ENCODE results near the gene B9D2.

The B9D2 gene

DNA sequence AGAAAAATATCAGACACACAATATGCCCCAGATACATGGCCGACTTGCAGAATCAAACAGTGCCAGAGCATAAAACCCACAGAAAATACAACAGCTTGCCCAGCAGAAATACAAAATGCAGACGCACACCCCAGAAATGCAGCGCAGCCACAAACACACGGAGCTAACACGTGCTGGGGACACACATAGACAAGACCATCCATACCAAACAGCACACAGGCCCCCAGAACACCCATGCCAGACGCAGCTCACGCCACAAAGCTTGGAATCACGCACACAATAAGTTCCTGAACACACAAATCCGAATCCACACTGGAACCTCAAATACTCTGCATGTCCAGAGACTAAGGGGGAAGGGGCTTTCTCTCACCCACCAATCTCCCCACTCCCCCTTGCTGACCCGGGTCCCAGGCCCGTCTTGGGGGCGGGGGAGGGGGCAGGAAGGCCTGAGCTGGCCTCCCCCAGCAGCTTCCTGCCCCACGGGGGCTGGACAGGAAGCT is 36.8 kb downstream of the B9D2 start:
- no peak for DNase-seq

DNA sequence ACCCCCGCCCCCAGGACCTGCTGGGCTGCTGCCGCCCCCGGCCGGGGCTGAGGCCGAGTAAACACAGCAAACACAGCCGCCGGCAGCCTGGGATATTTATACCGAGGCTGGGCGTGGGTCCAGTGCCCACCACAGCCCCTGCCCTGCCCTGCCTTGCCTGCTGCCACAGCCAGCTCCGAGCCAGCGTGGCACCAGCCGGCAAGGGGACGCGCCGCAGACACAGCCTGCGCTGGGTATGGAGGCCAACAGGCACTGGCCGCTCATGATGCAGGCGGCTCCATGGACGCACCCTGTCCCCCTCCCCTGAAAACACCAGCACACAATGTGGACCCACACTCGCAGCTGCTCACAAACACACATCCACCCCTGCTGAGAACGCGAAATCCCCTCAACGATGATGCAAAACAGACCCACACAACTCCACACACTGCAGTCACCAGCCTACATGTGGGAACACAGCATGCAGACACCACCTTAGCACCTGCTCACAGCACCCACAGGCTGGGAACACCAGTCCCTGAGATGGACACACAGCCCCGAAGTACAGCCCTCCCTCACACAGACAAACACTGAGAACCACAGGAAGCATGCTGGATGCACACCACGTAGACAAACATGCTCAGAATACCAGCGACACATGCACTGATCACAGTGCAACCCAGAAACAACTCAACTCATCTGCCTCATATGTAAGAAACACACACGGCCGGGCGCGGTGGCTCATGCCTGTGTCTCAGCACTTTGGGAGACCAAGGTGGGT is 37.8 kb downstream of the B9D2 start:
- DNase-seq = no peak

DNA sequence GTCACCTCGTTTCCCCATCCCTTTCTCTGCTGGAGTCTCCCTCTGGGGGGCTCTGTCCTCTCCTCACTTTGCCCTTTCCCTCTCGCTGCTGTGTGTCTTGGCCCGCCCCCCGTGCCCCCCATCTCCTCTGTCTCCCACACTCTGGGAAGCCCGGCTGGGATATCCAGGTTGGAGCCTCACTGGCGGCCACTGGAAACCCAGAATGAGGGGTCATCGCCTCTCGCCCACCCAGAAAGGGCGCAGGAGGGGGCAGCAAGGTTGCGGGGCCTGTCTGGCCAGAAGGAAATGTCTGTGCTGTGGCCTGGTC is 38.4 kb downstream of the B9D2 start:
- no peak for DNase-seq

DNA sequence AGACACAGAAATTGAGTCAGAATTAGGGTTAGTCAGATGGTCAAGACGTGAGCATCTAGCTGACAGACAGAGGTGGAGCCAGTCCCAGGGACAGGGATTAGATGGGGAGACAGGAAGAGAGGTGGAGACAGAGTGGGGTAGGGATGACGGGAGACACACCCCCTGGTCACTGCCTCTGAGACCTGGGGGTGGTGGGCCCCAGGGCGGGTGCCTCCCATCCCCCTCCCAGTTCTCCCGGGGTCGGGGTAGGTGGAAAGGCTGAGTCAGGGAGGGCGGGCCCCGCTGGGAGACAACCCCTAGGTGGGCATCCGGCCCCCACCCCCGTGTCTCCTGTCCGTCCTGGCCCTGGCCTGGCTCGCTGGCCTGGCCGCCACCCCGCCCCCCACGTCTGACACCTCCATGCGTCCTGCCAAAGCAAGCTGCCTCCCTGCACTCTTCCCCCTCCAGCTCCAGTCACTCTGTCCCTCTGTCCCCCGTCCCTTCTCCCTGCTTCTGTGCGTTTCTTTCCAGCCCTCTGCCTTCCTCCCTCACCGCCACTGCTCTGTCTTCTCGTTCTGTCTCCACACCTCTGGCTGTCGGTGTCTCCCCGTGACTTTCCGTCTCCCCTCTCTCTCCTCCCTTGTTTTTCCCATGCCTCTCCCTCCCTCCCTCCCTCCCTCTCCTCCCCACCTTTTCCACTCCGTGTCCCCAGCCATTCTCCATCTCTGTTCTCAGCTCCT is 38.9 kb downstream of the B9D2 start:
- DNase-seq = no peak

DNA sequence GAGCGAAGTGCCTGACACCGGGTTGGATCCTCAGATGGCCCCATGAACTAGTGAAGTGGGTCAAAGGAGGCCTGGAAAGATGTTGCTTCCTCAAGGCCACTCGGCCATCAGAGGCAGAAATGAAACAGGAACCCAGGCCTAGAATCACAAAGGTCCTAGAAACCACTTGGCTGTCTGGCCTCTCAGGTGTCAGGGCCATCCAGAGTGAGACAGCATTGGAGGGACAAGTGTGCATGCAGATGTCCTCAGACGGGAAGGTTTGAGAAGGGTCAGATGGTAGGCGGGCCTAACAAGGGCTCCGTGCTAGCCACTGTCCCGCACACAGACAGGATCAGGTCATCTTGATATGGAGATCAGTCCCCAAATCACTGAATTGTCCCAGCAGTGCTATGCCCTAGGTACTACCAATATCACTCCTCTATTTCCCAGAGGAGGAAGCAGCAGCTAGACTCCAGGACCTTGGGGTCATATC is 39.7 kb downstream of the B9D2 start:
- no peak for DNase-seq

DNA sequence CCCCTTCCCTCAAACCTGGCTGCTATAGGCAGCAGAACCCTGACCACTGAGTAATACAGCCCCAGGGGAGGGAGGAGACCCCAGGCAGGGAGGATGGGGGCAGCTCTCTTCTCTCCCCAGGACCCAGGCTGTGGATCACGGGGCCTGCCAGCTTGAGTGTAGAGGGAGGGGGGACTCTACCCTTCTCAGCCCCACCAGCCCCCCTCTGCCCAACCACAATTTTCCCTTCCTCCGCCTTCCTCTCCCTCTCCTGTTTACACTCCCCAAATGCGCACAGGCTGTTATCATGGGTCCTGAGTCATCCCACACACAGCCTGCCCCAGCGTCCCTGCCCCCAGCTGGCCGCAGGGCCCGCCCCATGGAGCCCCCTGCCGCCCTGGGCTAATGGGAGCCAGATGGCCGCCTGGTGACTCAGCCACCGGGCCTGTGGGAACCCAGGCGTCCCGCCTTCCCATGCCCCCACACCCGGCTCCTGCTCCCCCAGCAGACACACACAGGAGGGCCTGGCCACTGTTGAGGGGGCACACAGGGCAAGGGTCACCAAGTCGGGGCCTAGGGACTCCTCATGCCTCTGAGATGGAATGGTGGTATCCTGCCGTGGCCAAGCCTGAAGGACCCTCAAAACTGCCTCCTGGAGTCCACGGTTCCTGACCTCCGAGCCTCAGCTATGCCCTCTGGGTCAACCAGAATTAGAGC is 40.4 kb downstream of the B9D2 start:
- DNase-seq = no peak

DNA sequence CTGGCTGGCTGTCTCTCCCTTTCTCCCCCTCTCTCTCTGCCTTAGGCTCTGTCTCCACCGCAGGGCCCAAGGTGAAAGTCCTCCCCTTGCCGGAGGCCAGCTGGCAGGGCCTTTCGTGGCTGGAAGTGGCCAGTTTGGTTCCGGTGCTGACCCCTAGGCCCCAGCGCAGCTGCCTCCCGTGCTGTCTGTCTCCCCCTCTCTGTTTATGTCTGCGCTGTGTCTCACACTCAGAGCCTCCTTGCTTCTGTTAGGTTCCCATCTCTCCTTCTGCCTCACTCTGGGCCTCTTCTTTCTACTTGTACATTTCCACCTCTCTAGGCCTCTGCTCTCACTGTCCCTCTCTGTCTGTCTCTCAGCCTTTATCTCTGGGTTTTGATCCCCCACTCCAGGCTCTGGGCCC is 40.9 kb downstream of the B9D2 start:
- no peak for DNase-seq

DNA sequence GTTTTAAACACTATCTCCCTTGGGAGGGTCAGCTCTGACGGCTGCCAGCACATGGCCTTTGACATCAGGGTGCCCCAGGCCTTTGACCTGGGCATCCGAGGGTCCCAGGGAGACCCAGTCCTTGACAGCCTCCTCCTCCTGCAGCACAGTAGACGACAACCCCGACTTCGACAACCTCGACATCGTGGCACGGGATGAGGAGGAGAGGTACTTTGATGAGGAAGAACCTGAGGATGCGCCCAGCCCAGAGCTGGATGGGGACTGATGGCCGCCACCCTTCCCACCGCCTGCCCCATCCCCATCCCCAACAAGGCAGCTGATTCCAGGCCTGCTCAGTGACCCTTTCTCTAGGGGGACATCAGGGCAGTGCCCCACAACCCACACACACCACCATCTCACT is 41.5 kb downstream of the B9D2 start:
- DNase-seq = no peak

DNA sequence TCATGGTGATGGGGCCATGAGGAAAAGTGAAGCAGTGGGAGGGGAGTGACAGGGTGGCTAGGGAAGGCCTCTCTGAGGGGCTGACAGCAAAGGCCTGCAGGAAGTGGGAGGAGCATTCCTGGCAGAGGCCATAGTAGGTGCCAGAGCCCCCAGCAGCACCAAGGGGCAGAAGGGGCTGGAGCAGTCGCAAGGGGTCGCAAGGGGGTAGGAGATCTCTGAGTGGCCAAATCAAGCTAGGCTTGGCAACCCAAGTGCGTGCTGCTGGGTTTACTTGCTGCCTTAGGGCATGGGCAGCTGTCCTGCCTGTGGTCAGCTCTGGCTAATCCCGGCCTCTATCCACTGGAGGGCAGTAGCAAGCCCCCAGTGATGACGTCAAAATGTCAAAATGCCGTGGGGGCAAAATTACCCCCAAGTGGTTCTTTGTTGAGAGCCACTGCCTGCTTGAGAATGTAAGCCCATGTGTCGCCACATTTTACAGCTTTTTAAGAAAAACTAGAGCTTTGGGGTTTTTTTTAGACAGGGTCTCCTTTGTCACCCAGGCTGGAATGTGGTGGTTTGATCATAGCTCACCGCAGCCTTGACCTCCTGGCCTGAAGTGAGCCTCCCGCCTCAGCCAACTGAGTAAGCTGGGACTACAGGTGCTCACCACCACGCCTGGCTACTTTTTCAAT is 42.2 kb downstream of the B9D2 start:
- DNase-seq = no peak

DNA sequence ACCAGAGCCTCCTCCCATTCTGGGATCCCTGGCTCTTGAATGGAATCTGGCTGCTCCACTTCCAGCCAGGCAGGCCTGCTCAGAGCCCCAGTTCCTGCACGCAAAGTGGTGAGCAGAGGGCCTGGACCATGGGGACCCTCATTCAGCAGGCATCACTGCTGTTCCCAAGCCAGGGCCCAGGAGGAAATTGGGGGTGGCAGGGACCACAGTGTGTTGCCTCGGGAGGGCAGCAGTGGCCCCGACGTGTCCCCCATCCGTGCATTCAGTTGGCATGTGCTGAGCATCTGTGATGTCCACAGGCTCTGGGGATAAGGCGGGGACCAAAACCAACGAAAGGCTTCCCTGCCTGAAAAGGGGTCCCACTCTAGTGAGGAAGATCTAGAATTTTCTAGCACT is 42.7 kb downstream of the B9D2 start:
- no peak for DNase-seq

DNA sequence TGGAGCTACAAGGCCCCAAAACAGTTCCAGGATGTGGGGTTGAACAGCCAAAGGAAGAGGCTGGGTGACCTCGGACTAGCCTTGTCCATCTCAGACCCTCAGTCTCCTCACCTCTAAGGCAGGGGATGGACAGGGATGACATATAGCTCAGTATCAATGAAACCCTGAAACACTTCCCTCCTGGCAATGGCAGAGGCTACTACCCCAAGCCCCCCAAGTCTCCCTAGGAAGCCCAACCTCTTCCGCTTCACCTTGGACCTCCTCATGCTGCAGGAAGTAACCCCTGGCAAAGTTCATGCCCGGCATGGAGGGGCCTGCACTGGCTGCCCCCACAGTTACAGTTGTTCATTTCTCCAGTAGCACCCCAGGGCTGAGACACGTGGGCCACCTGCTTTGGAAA is 43.4 kb downstream of the B9D2 start:
- no peak for DNase-seq

DNA sequence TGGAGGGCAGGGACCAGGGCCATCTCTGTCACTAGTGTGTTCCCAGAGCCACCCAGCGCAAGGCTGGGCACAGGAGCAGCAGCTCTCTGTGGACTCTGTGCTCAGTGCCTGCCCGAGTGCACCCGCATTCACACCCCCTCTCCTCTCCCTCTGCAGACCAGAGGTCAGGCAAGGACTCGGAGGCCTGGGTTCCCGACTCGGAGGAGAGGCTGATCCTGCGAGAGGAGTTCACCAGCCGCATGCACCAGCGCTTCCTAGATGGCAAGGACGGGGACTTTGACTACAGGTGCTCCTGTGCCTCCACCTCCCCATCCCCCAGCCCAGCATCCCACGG is 43.8 kb downstream of the B9D2 start:
- no peak for DNase-seq

DNA sequence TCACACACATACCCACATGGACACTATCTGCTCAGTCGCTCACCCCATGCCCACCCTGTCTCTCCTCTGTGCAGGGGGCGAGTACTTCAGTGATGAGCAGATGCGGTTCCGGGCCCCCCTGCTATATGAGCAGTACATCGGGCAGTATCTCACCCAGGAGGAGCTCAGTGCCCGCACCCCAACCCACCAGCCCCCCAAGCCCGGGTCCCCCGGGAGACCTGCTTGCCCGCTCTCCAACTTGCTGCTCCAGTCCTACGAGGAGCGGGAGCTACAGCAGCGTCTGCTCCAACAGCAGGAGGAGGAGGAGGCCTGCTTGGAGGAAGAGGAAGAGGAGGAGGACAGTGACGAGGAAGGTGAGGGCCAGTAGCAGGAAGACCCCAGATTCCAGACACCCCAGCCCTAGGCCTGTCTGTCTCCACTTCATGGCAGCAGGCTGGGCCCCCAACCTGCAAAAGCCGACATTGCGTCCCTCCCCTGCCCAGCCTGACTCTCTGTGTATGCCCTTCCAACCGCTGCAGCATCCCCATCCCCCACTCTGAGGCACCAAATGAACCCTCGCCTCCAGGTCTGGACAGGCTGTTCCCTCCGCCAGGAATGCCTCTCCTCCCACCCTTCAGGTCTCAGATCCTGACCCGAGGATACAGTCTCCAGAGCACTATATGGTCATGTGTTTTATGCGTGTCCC is 44.3 kb downstream of the B9D2 start:
- DNase-seq = no peak

DNA sequence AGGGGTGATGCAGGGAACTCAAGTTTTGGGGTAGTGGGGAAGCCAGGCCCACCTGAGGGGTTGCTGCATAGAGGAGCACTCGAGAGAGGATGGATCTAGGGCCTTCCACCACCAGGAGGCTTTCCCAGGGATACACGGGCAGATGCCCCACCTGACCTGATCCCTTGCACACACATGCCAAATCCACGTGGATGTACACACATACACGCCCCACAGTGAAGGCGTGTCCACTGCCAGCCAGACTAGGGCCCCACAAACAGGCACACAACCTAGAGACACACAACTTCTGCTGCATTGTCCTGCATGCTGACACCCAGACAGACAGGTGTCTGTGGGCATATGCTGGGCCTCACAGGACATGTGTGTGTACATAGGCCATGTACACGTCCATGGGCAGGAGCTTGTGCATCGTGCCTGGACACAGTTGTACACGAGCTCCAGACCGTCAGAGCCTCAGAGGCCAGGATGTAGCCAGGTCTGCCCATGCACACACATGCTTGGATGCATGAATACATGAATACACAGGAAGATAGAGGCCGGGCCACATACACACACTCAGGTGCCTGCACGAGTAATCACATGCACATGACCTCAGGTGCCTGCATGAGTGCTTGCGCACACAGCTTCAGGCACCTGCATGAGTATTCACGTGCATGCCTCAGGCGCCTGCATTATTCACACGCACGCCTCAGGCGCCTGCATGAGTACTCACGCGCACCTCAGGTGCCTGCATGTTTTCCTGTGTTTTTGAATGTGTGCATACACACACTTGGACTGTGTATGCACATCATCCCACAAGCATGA is 45.1 kb downstream of the B9D2 start:
- DNase-seq = no peak

DNA sequence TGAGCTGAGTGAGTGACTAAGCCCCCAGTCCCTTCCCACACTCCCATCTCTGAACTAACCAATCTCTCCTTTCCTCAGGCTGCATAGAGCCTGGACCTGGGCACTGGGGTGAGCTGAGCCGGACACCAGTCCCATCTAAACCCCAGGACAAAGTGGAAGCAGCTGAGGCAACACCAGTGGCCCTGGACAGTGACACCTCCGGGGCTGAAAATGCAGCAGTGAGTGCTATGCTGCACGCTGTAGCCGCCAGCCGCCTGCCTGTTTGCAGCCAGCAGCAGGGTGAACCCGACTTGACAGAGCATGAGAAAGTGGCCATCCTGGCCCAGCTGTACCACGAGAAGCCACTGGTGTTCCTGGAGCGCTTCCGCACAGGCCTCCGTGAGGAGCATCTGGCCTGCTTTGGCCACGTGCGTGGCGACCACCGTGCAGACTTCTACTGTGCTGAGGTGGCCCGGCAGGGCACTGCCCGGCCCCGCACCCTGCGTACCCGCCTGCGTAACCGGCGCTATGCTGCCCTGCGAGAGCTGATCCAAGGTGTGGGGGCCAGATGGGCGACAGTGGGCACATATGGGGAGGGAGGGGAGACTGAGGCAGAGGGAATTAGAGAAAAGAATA is 47.5 kb downstream of the B9D2 start:
- no peak for DNase-seq

DNA sequence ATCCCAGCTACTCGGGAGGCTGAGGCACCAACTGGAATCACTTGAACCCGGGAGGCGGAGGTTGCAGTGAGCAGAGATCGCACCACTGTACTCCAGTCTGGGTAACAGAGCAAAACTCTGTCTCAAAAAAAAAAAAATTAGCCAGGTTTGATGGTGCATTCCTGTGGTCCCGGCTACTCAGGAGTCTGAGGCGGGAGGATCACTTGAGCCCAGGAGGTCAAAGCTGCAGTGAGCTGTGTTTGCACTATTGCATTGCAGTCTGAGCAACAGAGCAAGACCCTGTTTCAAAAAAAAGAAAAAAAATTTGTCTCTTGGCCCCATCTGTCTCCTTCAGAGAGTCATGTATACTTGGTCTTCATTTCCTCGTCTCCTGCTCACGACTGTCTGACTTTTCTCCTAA is 52.3 kb downstream of the B9D2 start:
- DNase-seq = no peak

DNA sequence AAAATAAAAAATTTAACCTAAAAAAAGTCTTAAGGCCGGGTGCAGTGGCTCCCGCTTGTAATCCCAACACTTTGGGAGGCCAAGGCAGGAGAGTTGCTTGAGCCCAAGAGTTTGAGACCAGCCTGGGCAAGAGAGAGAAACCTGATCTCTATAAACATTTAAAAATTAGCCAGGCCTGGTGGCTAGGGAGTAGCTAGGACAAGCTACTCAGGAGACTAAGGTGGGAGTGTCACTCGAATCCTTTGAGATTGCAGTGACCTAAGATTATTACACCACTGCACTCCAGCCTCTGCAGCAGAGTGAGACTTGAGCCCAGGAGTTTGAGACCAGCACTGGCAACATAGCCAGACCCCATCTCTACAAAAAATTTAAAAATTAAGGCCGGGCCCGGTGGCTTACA is 52.9 kb downstream of the B9D2 start:
- DNase-seq = no peak

DNA sequence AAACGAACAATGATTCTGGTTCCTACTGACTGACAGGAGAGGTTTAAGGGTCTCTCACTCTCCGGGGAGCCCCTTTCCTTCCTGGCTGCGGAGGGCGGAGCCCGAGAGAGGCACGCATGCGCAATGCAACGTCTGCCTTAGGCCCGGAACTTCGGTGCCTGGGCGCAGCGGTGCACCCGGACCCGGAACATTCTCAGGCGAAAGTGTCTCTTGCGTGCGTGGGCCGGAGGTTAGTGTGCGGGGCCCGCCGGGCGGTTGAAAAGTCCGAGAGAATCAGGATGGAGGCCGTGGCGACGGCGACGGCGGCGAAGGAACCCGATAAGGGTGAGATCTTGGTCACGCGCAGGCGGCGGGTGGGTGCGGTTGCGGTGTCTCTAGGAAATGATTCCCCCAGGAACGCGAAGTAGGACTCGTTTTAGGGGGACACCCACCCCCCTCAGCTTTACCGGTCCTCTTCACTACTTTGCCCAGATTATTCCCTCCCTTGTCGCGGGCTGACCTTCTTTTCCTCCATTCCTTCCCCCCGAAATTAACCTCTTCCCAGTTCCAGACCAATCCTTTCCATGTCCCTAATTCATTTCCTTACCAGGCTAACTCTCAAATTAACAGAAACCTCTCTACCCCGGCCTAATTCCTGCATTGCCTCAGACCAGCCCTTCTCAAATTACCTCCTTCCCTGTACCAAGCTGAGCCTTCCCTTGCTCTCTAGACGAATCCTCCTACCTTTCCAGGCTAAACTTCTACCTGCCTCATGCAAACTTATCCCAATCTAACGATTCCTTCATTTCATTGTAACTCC is 53.7 kb downstream of the B9D2 start, which contains the start of gene CCDC97:
Gene CCDC97, plus strand, starts transcription at position 140 of the 799 bp plus-strand sequence. Its CDS starts 139 bp downstream, at position 279.
- DNase-seq = peak; percentile 87 to 91

DNA sequence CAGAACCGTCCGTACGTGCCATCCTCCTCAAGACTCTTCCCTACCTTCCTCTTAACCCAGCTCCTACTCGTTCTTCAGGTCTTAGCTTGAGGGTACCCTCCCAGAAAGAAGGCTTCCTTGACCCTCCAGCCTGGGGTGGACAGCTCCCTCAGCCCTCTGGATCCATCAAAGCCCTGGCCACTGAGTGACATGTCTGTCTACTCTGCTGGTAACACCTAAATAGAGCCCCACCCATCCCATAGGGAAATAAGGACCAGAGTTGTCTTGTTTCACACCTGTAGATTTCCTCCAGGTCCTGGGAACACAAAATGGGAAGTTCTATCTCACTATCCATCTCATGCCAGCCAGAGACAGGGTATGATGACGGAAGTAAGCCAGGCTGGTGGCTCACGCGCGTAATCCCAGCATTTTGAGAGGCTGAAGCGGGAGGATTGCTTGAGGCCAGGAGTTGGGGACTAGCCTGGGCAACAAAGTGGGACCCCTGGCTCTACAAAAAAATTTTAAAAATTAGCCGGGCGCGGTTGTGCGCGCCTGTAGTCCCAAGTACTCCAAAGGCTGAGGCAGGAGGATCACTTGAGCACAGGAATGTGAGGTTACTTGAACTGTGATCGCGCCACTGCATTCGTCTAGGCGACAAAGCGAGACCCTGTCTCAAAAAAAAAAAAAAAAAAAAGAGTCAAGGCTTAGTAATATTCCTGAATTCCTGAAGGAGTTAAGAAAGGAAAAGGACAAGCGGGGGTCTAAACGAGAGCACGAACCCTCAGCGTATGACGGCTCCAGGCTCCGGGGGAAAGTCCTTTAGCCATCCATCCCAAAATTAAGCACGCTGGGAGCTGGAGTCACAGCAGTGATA is 54.5 kb downstream of the B9D2 start:
- no peak for DNase-seq

All from NCI-H187 (cell line).